Measurements from ENCODE around the gene GAP43. TPM values are rescaled to one million over a fixed set of nuclear protein-coding genes. Genes with fewer than 3 reads are reported as not detected.

Gene GAP43
- total RNA-seq, 2 donors from 2014 or later, result 2.8 to 6.1 TPM

- Histone ChIP-seq H3K4me1 (ENCODE audit: control insufficient read depth in 1 of 2, low read depth in 2 of 2) (peaks cover 6 to 25% of the 10 kb centered on the region in 2 donors), H3K27me3 (replicated peaks; ENCODE audit: insufficient read depth) (no peaks in the 10 kb centered on the region), H3K4me3 (no peak overlapping the region), H3K9me3 (no peaks in the 10 kb centered on the region), H3K36me3 (no peaks in the 10 kb centered on the region), H3K27ac (peak overlapping the region in 1 of 2 donors; percentile 89)
- ATAC-seq (ENCODE audit: insufficient number of reproducible peaks, low FRiP score, low read depth) (no peak), DNase-seq (ENCODE audit: low spot score) (no peak)
- no peak for TF ChIP-seq CTCF (IDR thresholded peaks at IDR 0.05)
These were observed 33.9 kb downstream of the GAP43 start for GRCh38 chr3:115657168-115657567.

- no peaks in the 10 kb centered on the region for H3K36me3 ChIP-seq
- H3K4me1 ChIP-seq (ENCODE audit: control insufficient read depth in 1 of 2, low read depth in 2 of 2), result peaks cover 6 to 25% of the 10 kb centered on the region in 2 donors
- no peaks in the 10 kb centered on the region for H3K9me3 ChIP-seq
- DNase-seq (ENCODE audit: low spot score), result no peak
- no peak for ATAC-seq (ENCODE audit: insufficient number of reproducible peaks, low FRiP score, low read depth)
- H3K4me3 ChIP-seq, result peak overlapping the region; percentile 73
- H3K27me3 ChIP-seq (replicated peaks; ENCODE audit: insufficient read depth), result no peaks in the 10 kb centered on the region
- TF ChIP-seq CTCF (IDR thresholded peaks at IDR 0.05), result no peak
- peak overlapping the region; percentile 89 to 98 for H3K27ac ChIP-seq
These were observed 34.7 kb downstream of the GAP43 start for GRCh38 chr3:115658032-115658336.

- H3K4me1 ChIP-seq (ENCODE audit: control insufficient read depth in 1 of 2, low read depth in 2 of 2), result peaks cover 6 to 25% of the 10 kb centered on the region in 2 donors
- H3K4me3 ChIP-seq, result peak overlapping the region; percentile 73
- H3K27me3 ChIP-seq (replicated peaks; ENCODE audit: insufficient read depth), result no peaks in the 10 kb centered on the region
- DNase-seq (ENCODE audit: low spot score) (peak; percentile 28), ATAC-seq (ENCODE audit: insufficient number of reproducible peaks, low FRiP score, low read depth) (peak; percentile 71)
- TF ChIP-seq CTCF (IDR thresholded peaks at IDR 0.05), result no peak
- H3K36me3 ChIP-seq, result no peaks in the 10 kb centered on the region
- H3K27ac ChIP-seq, result peak overlapping the region; percentile 89 to 98
- no peaks in the 10 kb centered on the region for H3K9me3 ChIP-seq
These were observed 35.2 kb downstream of the GAP43 start for GRCh38 chr3:115658337-115659181.

- Histone ChIP-seq H3K4me3 (peak overlapping the region; percentile 73), H3K4me1 (ENCODE audit: control insufficient read depth in 1 of 2, low read depth in 2 of 2) (peaks cover 6 to 25% of the 10 kb centered on the region in 2 donors), H3K27me3 (replicated peaks; ENCODE audit: insufficient read depth) (no peaks in the 10 kb centered on the region), H3K27ac (peak overlapping the region; percentile 89 to 98), H3K9me3 (no peaks in the 10 kb centered on the region), H3K36me3 (no peaks in the 10 kb centered on the region)
- TF ChIP-seq CTCF (IDR thresholded peaks at IDR 0.05), result no peak
- DNase-seq (ENCODE audit: low spot score), result no peak
- no peak for ATAC-seq (ENCODE audit: insufficient number of reproducible peaks, low FRiP score, low read depth)
These were observed 36.2 kb downstream of the GAP43 start for GRCh38 chr3:115659253-115660220.
